IMR-90 (cell line): Measurements from ENCODE around the gene CDKN2D. TPM values are rescaled to one million over a fixed set of nuclear protein-coding genes. Genes with fewer than 3 reads are reported as not detected.

Experiments
- ATAC-seq: fragments of 200-7000 bp; cut with Tn5 transposase; 2 replicates; pipeline ENCODE4 v1.9.1; 2020; ENCODE audit warnings: low read depth, mild to moderate bottlenecking, moderate library complexity
- BruUV-seq: library from RNA; stranded (reverse); fragments of 400-500 nt; replicated peaks from 2 replicates; lab custom pipeline; 2021; lab: Mats Ljungman, UMichigan
- CTCF ChIA-PET: fragments of 300-600 bp; formaldehyde crosslinking; extraction: SDS; loops from one replicate; lab custom pipeline; 2021; ENCODE audit warnings: antibody characterized with exemption; lab: Yijun Ruan, JAX
- POLR2A ChIA-PET: fragments of 300-600 bp; sonication (Branson Sonifier 250); formaldehyde crosslinking; loops from one replicate; lab custom pipeline; 2022; ENCODE audit warnings: antibody characterized with exemption; ENCODE audit not compliant: unreplicated experiment; lab: Charles Lee
- DNase-seq: peaks from one replicate; pipeline ENCODE4 v3.0.0; 2013
- H2AFZ ChIP-seq: replicated peaks from 2 replicates; pipeline ENCODE3; 2013; ENCODE audit warnings: low read length, mild to moderate bottlenecking; ENCODE audit not compliant: poor library complexity
- H2AK5ac ChIP-seq: 2 replicates; pipeline ENCODE4 v1.6.1; 2013; ENCODE audit warnings: low read depth, low read length, inconsistent platforms
- H2AK9ac ChIP-seq: replicated peaks from 2 replicates; pipeline ENCODE3; 2013; ENCODE audit warnings: mild to moderate bottlenecking, low read depth, low read length, moderate library complexity; ENCODE audit not compliant: poor library complexity
- H2BK120ac ChIP-seq: 2 replicates; pipeline ENCODE4 v1.6.1; 2013; ENCODE audit warnings: low read depth, low read length, inconsistent platforms
- H2BK15ac ChIP-seq: 3 replicates; pipeline ENCODE4 v1.6.1; 2013; ENCODE audit warnings: low read depth, low read length, inconsistent platforms
- H2BK20ac ChIP-seq: 2 replicates; pipeline ENCODE4 v1.6.1; 2013; ENCODE audit warnings: low read depth, mild to moderate bottlenecking, inconsistent platforms, low read length, moderate library complexity
- H2BK5ac ChIP-seq: 2 replicates; pipeline ENCODE4 v1.6.1; 2013; ENCODE audit warnings: mild to moderate bottlenecking, low read depth, low read length, inconsistent platforms; ENCODE audit not compliant: poor library complexity, severe bottlenecking
- H3K14ac ChIP-seq: replicated peaks from 2 replicates; pipeline ENCODE4 v1.6.1; 2013; ENCODE audit warnings: low read depth, low read length, inconsistent platforms
- H3K18ac ChIP-seq: 2 replicates; pipeline ENCODE4 v1.6.1; 2013; ENCODE audit warnings: low read depth, low read length, control low read depth
- H3K23ac ChIP-seq: 2 replicates; pipeline ENCODE4 v1.6.1; 2013; ENCODE audit warnings: low read depth, low read length, inconsistent platforms
- H3K27ac ChIP-seq: 2 replicates; pipeline ENCODE4 v1.5.1; 2013; ENCODE audit warnings: mild to moderate bottlenecking, control low read depth, low read length; ENCODE audit not compliant: insufficient read depth
- H3K27me3 ChIP-seq: 2 replicates; pipeline ENCODE4 v1.6.1; 2013; ENCODE audit warnings: low read length; ENCODE audit not compliant: control insufficient read depth, insufficient read depth
- H3K36me3 ChIP-seq: 2 replicates; pipeline ENCODE4 v1.6.1; 2013; ENCODE audit warnings: low read length, mixed read lengths; ENCODE audit not compliant: control insufficient read depth, insufficient read depth
- H3K4ac ChIP-seq: 2 replicates; pipeline ENCODE4 v1.6.1; 2013; ENCODE audit warnings: low read depth, low read length, inconsistent platforms
- H3K4me1 ChIP-seq: 2 replicates; pipeline ENCODE4 v1.6.1; 2013; ENCODE audit warnings: low read length, mixed read lengths; ENCODE audit not compliant: control insufficient read depth, insufficient read depth
- H3K4me2 ChIP-seq: 2 replicates; pipeline ENCODE4 v1.6.1; 2013; ENCODE audit warnings: low read depth, mild to moderate bottlenecking, control low read depth, low read length, moderate library complexity
- H3K4me3 ChIP-seq: 2 replicates; pipeline ENCODE4 v1.5.1; 2013; ENCODE audit warnings: low read depth, mild to moderate bottlenecking, control low read depth, low read length, moderate library complexity; ENCODE audit not compliant: insufficient read depth
- H3K56ac ChIP-seq: 2 replicates; pipeline ENCODE4 v1.6.1; 2013; ENCODE audit warnings: low read length, inconsistent platforms; ENCODE audit not compliant: insufficient read depth; ENCODE audit errors: extremely low read depth
- H3K79me1 ChIP-seq, 2 experiments: 2 replicates each; pipeline ENCODE4 v1.6.1; 2013; ENCODE audit warnings: low read length in 2 of 2, inconsistent platforms in 1 of 2, low read depth in 1 of 2
- H3K9ac ChIP-seq: 2 replicates; pipeline ENCODE4 v1.6.1; 2013; ENCODE audit warnings: low read depth, low read length, control low read depth
- H3K9me1 ChIP-seq: 2 replicates; pipeline ENCODE4 v1.6.1; 2013; ENCODE audit warnings: low read length, inconsistent platforms; ENCODE audit not compliant: insufficient read depth
- H3K9me3 ChIP-seq: 2 replicates; pipeline ENCODE4 v1.6.1; 2013; ENCODE audit warnings: low read length; ENCODE audit not compliant: control insufficient read depth, insufficient read depth
- H4K20me1 ChIP-seq: 2 replicates; pipeline ENCODE4 v1.6.1; 2013; ENCODE audit warnings: low read length, inconsistent platforms; ENCODE audit not compliant: insufficient read depth
- H4K5ac ChIP-seq: 2 replicates; pipeline ENCODE4 v1.6.1; 2013; ENCODE audit warnings: mild to moderate bottlenecking, low read depth, low read length, control low read depth
- H4K8ac ChIP-seq, 2 experiments: 2 replicates each; pipeline ENCODE4 v1.6.1; 2013; ENCODE audit warnings: low read depth in 2 of 2, low read length in 2 of 2, control low read depth in 1 of 2, inconsistent platforms in 1 of 2
- H4K91ac ChIP-seq: 2 replicates; pipeline ENCODE4 v1.6.1; 2013; ENCODE audit warnings: low read depth, low read length, inconsistent platforms; ENCODE audit not compliant: insufficient read depth
- BHLHE40 ChIP-seq: fragments of 150-350 bp; IDR thresholded peaks from 2 replicates; pipeline ENCODE4 v1.6.1; 2016; ENCODE audit warnings: mild to moderate bottlenecking, low read depth, low read length
- CHD1 ChIP-seq: IDR thresholded peaks from 2 replicates; pipeline ENCODE4 v1.6.1; 2012; ENCODE audit warnings: low read depth, low read length, improper control_type of control experiment
- CTCF ChIP-seq: conservative IDR thresholded peaks from 2 replicates; pipeline ENCODE4 v1.5.1; 2012; ENCODE audit warnings: mild to moderate bottlenecking, low read depth, low read length, improper control_type of control experiment
- MAFK ChIP-seq: IDR thresholded peaks from 2 replicates; pipeline ENCODE4 v1.6.1; 2012; ENCODE audit warnings: low read depth, low read length, improper control_type of control experiment
- MAZ ChIP-seq: IDR thresholded peaks from 2 replicates; pipeline ENCODE4 v1.6.1; 2012; ENCODE audit warnings: low read depth, mild to moderate bottlenecking, low read length, improper control_type of control experiment, moderate library complexity, borderline replicate concordance
- POLR2A ChIP-seq: IDR thresholded peaks from 2 replicates; pipeline ENCODE4 v1.6.1; 2012; ENCODE audit warnings: mild to moderate bottlenecking, low read depth, low read length
- RCOR1 ChIP-seq: IDR thresholded peaks from 2 replicates; pipeline ENCODE4 v1.6.1; 2012; ENCODE audit warnings: mild to moderate bottlenecking, low read length, improper control_type of control experiment; ENCODE audit not compliant: insufficient replicate concordance
- SMC3 ChIP-seq: fragments of 150-350 bp; IDR thresholded peaks from 2 replicates; pipeline ENCODE4 v1.6.1; 2016; ENCODE audit warnings: low read depth, mild to moderate bottlenecking, antibody characterized with exemption, low read length, moderate library complexity
- USF2 ChIP-seq: fragments of 150-350 bp; IDR thresholded peaks from 2 replicates; pipeline ENCODE4 v1.6.1; 2017; ENCODE audit warnings: mild to moderate bottlenecking, antibody characterized with exemption, low read length, low read depth
- WGBS, 2 experiments: methylation state at CpG; one replicate each; pipeline versions ENCODE4 v1.1.5 to v1.1.7; 2013; ENCODE audit warnings: missing lambda C conversion rate in 2 of 2; ENCODE audit not compliant: insufficient read length in 1 of 2; ENCODE audit errors: extremely low coverage in 2 of 2; 5-methylcytosine and 5-hydroxymethylcytosine counted together
- dilution Hi-C: fragments of 300-500 bp; cut with HindIII; formaldehyde crosslinking; loops from one replicate; pipeline ENCODE4 v1.14.3; 2018; ENCODE audit warnings: low sequenced_read_pairs; ENCODE audit not compliant: unreplicated experiment
- in situ Hi-C: fragments of 300-500 bp; cut with MboI; formaldehyde crosslinking; loops from 3 replicates; pipeline ENCODE4 v1.14.3; 2019; ENCODE audit warnings: low sequenced_read_pairs, inconsistent platforms, mixed read lengths
- intact Hi-C: fragments of 100-400 bp; cut with micrococcal nuclease; formaldehyde crosslinking; loops from 2 replicates; pipeline ENCODE4 v1.10.0; 2022
- polyA plus RNA-seq, 3 experiments: library from polyadenylated mRNA; depleted of rRNA; stranded (reverse); fragments of >200 nt; gene quantifications; 2 replicates each; pipeline ENCODE4 v1.2.3, GENCODE V29; 2012; ENCODE audit warnings: low replicate concordance in 1 of 3
- total RNA-seq: library from RNA; depleted of rRNA; stranded (reverse); fragments of >200 nt; gene quantifications from 2 replicates; pipeline ENCODE4 v1.2.3, GENCODE V29; 2012

CDKN2D gene
- total and polyA plus RNA-seq, 2 of the 4 experiments (the other 2 are of a cell fraction): 3.6 to 8.5 TPM

DNA sequence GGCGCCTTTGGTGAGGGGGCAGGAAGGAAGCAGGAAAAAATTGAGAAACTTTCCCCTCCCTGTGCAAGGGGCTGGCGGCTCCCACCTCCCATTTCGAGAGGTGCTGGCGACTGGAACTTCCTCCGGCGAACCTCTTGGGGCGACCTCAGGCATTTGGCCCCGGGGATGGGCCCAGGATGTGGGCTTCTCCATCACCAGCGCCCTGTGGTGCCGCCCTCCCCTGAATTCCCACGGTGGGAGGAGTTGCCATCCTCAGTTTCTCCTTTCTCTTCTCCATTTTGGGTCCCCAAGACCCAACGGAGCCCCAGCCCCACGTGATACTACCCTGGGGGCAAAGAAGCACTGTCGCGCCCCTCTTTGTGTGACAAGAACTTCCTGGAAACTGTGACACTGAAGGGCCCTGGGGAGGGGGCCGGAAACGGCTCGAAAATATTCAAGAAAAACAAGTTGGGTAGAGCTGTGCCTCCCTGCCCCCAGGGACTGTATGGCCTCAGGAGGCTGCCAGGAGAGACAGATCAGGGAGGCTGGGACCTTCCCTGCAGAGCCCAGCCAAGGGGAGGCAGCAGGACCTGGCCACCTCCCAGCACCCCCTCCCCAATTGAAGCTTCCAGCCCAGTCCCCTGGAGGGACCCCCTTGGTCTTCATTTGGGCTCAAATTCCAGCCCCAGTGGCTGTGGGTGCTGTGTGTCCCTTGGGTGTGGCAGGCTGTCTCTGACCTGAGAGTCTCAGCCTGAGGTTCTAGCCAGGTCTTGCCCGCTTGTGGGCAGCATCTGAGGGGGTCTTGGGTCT is 34.5 kb upstream of the CDKN2D start:
- WGBS, 2 experiments: 2% methylated on average over 8 of the region's 19 CpGs; no CpG with 5 or more reads in 1 of the 2 experiments
- Histone ChIP-seq H2BK20ac (peak overlapping the region; percentile 20; the same call in 1 of the 2 replicates), H3K23ac (peak overlapping the region; percentile 97), H2AK9ac (peak overlapping the region; percentile 98), H3K36me3 (peaks cover 1% of the 10 kb centered on the region; the same call in 1 of the 2 replicates), H3K27me3 (peaks cover under 1% of the 10 kb centered on the region; the same call in 1 of the 2 replicates), H4K5ac (peak overlapping the region; percentile 88), H3K4me2 (peak overlapping the region; percentile 78), H3K27ac (peak overlapping the region; percentile 82), H3K4me3 (peak overlapping the region; percentile 90), H3K79me1 (peaks cover 12 to 47% of the 10 kb centered on the region in 2 experiments; a peak in 3 of 4 replicates), H4K20me1 (peaks cover 13% of the 10 kb centered on the region), H3K9me1 (peaks cover 15% of the 10 kb centered on the region), H2AK5ac (peak overlapping the region; percentile 55), H3K9ac (peak overlapping the region; percentile 84), H3K56ac (peak overlapping the region; percentile 77), H3K4me1 (peaks cover 10% of the 10 kb centered on the region), H3K14ac (peak overlapping the region; percentile 99), H2BK5ac (peak overlapping the region; percentile 87), H2BK15ac (peak overlapping the region; percentile 55; the same call in 1 of the 3 replicates), H3K9me3 (no peaks in the 10 kb centered on the region; the same call in 1 of the 2 replicates), H2AFZ (peak overlapping the region; percentile 99), H2BK120ac (peak overlapping the region; percentile 79), H4K8ac (peak overlapping the region; percentile 72 to 94), H3K18ac (peak overlapping the region; percentile 92), H4K91ac (peak overlapping the region; percentile 96), H3K4ac (peak overlapping the region; percentile 99)
- no TSS peak for BruUV-seq
- in situ Hi-C loops (no loop called here), intact Hi-C loops (no loop called here), dilution Hi-C loops (no loop called here)
- POLR2A ChIA-PET: no interaction called here
- TF ChIP-seq CHD1 (0 out of 2 replicates have a peak, but pooled peaks have one; percentile 20), CTCF (no peak), POLR2A (no peak), SMC3 (no peak), USF2 (no peak), BHLHE40 (no peak), MAFK (no peak), MAZ (peak; percentile 78; the same call in 1 of the 2 replicates), RCOR1 (no peak)
- ATAC-seq (peak; percentile 13), DNase-seq (no peak)
- CTCF ChIA-PET: no interaction called here
